HL-60 (cell line): ENCODE measurements around the gene PCBD2.
"Not testable (repeated sequence)": the region's sequence is repeated elsewhere in the genome, so short reads cannot be mapped to it uniquely, and the experiment has no call there.

ENCODE experiments used
- DNase-seq, 2 experiments: peaks; one replicate each; pipeline ENCODE4 v3.0.0-alpha.2; 2010 to 2020; ENCODE audit warnings: low read depth in 1 of 2, low spot score in 1 of 2
- H3K27ac ChIP-seq: fragments of 250-450 bp; sonication (Bioruptor Pico); replicated peaks from 2 replicates; pipeline ENCODE4 v1.5.1; 2020; ENCODE audit warnings: mild to moderate bottlenecking, moderate library complexity
- H3K27me3 ChIP-seq: fragments of 250-450 bp; sonication (Bioruptor Pico); 2 replicates; pipeline ENCODE4 v1.5.1; 2021; ENCODE audit warnings: mild to moderate bottlenecking, moderate library complexity; ENCODE audit not compliant: insufficient read depth, poor library complexity, severe bottlenecking
- H3K4me3 ChIP-seq: replicated peaks from 2 replicates; pipeline ENCODE4 v1.5.1; 2011; ENCODE audit warnings: mild to moderate bottlenecking, control low read depth, low read length; ENCODE audit not compliant: insufficient read depth
- CTCF ChIP-seq: IDR thresholded peaks from one replicate; pipeline ENCODE4 v1.5.1; 2011; ENCODE audit warnings: low read length, control low read depth, inconsistent platforms; ENCODE audit not compliant: insufficient read depth
- GABPA ChIP-seq: IDR thresholded peaks from 2 replicates; pipeline ENCODE4 v1.6.1; 2012; ENCODE audit warnings: low read depth
- POLR2AphosphoS5 ChIP-seq: IDR thresholded peaks from 2 replicates; pipeline ENCODE4 v1.6.1; 2012; ENCODE audit warnings: low read depth
- REST ChIP-seq: IDR thresholded peaks from 2 replicates; pipeline ENCODE4 v1.6.1; 2012; ENCODE audit warnings: low read depth; ENCODE audit not compliant: insufficient replicate concordance
- SPI1 ChIP-seq: IDR thresholded peaks from 2 replicates; pipeline ENCODE4 v1.6.1; 2012; ENCODE audit warnings: low read depth, mild to moderate bottlenecking, borderline replicate concordance

The PCBD2 gene

GRCh38 chr5:134877159-134877558, 27.8 kb upstream of the PCBD2 start:
- Histone ChIP-seq H3K27ac (no peak overlapping the region), H3K4me3 (no peak overlapping the region), H3K27me3 (no peaks in the 10 kb centered on the region)
- DNase-seq, result no peak
- TF ChIP-seq REST, result no peak
- no peak for TF ChIP-seq GABPA
- TF ChIP-seq CTCF, result no peak
- no peak for TF ChIP-seq SPI1
- TF ChIP-seq POLR2AphosphoS5, result no peak

- Histone ChIP-seq H3K4me3 (no peak overlapping the region), H3K27ac (no peak overlapping the region), H3K27me3 (no peaks in the 10 kb centered on the region)
- DNase-seq, result no peak
- no peak for TF ChIP-seq POLR2AphosphoS5
- no peak for TF ChIP-seq REST
Measured at GRCh38 chr5:134878403-134878802, 26.5 kb upstream of the PCBD2 start.

GRCh38 chr5:134879456-134879855, 25.5 kb upstream of the PCBD2 start:
- TF ChIP-seq GABPA (no peak), CTCF (no peak)
- H3K27me3 ChIP-seq, result no peaks in the 10 kb centered on the region
- H3K4me3 ChIP-seq, result no peak overlapping the region
- no peak for DNase-seq
- no peak overlapping the region for H3K27ac ChIP-seq

GRCh38 chr5:134880937-134881336, 24.0 kb upstream of the PCBD2 start:
- not testable (repeated sequence) for H3K27ac ChIP-seq, H3K4me3 ChIP-seq, H3K27me3 ChIP-seq, DNase-seq

- DNase-seq, H3K27ac ChIP-seq, H3K27me3 ChIP-seq, H3K4me3 ChIP-seq: not testable (repeated sequence)
Measured at GRCh38 chr5:134881711-134882110, 23.2 kb upstream of the PCBD2 start.
